Measurements from ENCODE around the gene CHI3L2.

CHI3L2 gene

GRCh38 chr1:111221633-111222291 is 5.8 kb upstream of the CHI3L2 start:
- DNase-seq = no peak

- DNase-seq = peak; percentile 29
Observed at GRCh38 chr1:111222308-111223125, 5.0 kb upstream of the CHI3L2 start.

- DNase-seq = no peak
Observed at GRCh38 chr1:111223126-111223685, 4.3 kb upstream of the CHI3L2 start.

- DNase-seq = no peak
Observed at GRCh38 chr1:111225091-111225490, 2.4 kb upstream of the CHI3L2 start.

- DNase-seq = no peak
Observed at GRCh38 chr1:111225717-111226400, 1.7 kb upstream of the CHI3L2 start.

GRCh38 chr1:111227851-111228747 is 586 bp downstream of the CHI3L2 start:
- DNase-seq = no peak

- no peak for DNase-seq
Observed at GRCh38 chr1:111228748-111229126, 1.2 kb downstream of the CHI3L2 start.

GRCh38 chr1:111232134-111232533 is 4.6 kb downstream of the CHI3L2 start:
- no peak for DNase-seq

GRCh38 chr1:111234258-111234657 is 6.7 kb downstream of the CHI3L2 start:
- DNase-seq = no peak

- no peak for DNase-seq
Observed at GRCh38 chr1:111234866-111235265, 7.4 kb downstream of the CHI3L2 start.

GRCh38 chr1:111236379-111236778 is 8.9 kb downstream of the CHI3L2 start:
- DNase-seq = no peak

- DNase-seq = no peak
Observed at GRCh38 chr1:111236806-111237205, 9.3 kb downstream of the CHI3L2 start.

GRCh38 chr1:111238056-111238795 is 10.7 kb downstream of the CHI3L2 start:
- DNase-seq = no peak

GRCh38 chr1:111241797-111242196 is 14.3 kb downstream of the CHI3L2 start:
- DNase-seq = no peak

GRCh38 chr1:111242805-111243523 is 15.5 kb downstream of the CHI3L2 start:
- no peak for DNase-seq

- no peak for DNase-seq
Observed at GRCh38 chr1:111247125-111247838, 19.8 kb downstream of the CHI3L2 start.

- no peak for DNase-seq
Observed at GRCh38 chr1:111249960-111250359, 22.4 kb downstream of the CHI3L2 start.

GRCh38 chr1:111251570-111251969 is 24.1 kb downstream of the CHI3L2 start:
- no peak for DNase-seq

- DNase-seq = no peak
Observed at GRCh38 chr1:111252786-111253185, 25.3 kb downstream of the CHI3L2 start.

- no peak for DNase-seq
Observed at GRCh38 chr1:111253876-111254275, 26.4 kb downstream of the CHI3L2 start.
